Measurements from ENCODE around the gene RBBP8NL.
"Not testable (repeated sequence)": the region's sequence is repeated elsewhere in the genome, so short reads cannot be mapped to it uniquely, and the experiment has no call there.

RBBP8NL gene

DNA sequence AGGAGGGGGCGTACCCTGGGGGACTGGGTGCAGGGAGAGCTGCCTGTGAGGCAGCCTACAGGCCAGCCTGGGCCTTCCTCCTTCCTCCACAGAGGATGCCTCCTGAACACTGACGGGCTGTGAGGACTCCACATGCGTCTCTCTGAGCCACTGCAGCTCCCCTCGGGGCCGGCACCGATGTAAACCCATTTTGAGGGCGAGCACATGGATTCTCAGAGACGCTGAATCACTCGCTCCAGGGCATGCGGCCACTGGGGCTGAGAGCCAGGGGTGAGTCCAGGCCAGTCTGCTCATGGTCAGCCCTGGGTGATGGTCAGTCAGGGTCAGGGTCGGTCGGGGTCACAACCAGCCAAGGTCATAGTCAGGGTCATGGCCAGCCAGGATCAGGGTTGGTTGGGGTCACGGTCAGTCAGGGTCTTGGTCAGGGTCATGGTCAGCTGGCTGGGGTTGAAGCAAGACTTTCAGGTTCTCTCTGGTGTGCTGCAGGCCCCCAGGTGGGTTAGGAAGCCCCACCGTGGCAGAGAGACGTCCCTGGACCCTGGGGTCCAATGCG is 14.7 kb upstream of the RBBP8NL start:
- peak; percentile 28 for DNase-seq (ENCODE audit: low spot score)

GRCh38 chr20:62439218-62439617 is 11.9 kb upstream of the RBBP8NL start:
- DNase-seq (ENCODE audit: low spot score): no peak

DNA sequence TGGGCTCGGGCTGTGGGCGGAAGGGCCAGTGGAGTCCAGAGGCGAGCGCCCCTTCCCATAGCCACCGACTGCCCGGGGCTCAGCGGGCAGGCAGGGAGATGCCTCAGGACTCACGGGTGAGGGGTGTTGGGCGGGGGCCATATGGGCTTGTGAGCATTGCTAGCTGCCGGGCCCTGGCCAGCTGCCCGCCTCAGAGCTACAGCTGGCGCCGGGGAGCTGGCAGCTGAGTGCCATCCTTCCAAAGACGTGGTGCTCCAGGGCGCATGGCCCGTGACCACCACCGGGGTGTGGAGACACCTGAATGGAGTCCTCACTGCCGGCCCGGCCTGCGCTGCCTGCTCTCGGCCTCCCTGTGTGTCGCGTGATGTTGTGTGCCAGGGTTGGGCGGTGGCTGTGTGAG is 10.6 kb upstream of the RBBP8NL start:
- no peak for DNase-seq (ENCODE audit: low spot score)

DNA sequence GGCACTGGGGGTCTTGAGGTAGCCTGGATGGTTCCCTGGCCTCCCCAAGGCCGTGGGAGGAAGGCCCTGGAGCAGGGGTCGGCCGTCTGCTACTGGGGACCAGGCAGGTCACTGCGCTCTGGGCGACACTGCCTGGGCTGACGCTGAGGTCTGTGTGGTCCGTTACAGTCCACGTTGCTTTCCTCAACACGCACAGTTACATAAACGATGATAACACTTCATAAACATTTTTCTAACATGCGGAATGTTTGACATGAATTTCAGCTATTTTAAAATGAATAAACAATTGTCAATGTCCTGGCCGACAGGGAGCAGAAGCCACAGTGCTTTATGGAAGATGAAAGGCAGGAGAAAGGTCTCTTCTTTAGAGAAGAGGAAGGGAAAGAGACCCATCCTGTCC is 10.2 kb upstream of the RBBP8NL start:
- DNase-seq (ENCODE audit: low spot score): no peak

- no peak for DNase-seq (ENCODE audit: low spot score)
These were observed 9.4 kb upstream of the RBBP8NL start for GRCh38 chr20:62436692-62437091.

GRCh38 chr20:62433658-62434497 is 6.5 kb upstream of the RBBP8NL start:
- peak; percentile 66 for DNase-seq (ENCODE audit: low spot score)

- DNase-seq (ENCODE audit: low spot score): no peak
These were observed 3.6 kb upstream of the RBBP8NL start for GRCh38 chr20:62430866-62431447.

DNA sequence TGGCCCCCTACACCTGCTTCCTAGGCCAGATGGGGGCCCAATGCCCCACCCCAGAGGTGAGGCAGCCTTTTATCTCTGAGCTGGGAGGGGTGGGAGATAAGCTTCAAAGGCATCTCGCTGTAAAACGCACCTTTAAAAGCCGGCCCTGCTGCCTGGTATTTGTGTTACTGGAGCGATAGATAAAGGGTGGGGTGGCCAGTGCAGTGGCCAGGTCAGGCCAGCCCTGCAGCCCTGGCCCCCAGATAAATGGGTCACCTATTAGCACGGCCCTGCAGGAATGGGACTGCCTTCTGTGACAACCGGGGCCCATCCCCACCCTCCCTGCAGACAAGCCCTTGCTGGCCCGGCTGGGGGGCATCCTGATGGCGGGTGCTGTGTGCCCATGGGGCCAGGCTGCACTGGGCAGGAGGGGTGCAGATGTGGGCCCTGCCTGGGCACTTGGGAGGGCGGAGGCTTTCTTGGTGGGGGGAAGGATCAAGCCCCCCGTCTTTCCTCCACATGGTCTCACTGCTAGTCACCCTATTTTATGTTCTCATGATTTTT is 3.0 kb upstream of the RBBP8NL start:
- no peak for DNase-seq (ENCODE audit: low spot score)

DNA sequence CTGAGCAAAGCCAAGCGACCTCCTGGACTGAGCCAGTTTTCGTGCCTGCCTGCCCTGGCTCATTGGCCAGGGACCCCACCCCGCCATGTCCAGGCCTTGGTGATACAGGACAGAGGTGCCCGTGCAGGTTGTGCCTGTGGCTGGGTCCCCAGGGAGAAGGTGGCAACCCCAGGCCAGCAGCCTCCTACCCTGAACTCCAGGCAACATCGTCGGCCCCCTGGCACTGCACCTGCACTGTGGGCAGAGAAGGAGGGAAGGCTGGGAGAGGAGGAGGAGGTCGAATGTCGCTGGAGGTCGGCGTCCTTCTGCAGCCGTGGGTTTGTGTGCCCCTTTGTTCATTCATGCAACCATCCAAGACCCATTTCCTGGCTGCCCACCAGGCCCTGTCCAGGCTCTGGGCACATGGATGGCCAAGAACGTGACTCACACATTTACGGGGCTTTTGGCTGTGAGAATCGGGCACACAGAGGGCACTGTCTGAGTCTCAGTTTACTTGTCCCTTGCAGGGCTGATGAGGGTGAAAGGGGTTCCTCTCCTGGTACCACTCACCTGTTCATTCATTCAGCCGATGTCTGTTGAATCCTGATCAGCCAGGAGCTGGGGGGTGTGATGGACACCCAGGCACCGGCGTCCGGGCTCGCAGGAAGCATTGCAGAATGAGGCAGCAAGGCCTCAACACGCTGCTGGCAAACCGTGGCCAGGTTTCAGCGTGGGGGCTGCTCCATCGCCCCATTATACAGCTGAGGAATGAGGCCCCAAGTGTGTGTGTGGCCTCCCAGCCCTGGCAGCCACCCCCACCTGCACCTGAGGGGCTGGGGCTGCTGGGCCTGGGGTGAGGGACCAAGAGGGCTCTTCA is 2.3 kb upstream of the RBBP8NL start:
- DNase-seq (ENCODE audit: low spot score): no peak

DNA sequence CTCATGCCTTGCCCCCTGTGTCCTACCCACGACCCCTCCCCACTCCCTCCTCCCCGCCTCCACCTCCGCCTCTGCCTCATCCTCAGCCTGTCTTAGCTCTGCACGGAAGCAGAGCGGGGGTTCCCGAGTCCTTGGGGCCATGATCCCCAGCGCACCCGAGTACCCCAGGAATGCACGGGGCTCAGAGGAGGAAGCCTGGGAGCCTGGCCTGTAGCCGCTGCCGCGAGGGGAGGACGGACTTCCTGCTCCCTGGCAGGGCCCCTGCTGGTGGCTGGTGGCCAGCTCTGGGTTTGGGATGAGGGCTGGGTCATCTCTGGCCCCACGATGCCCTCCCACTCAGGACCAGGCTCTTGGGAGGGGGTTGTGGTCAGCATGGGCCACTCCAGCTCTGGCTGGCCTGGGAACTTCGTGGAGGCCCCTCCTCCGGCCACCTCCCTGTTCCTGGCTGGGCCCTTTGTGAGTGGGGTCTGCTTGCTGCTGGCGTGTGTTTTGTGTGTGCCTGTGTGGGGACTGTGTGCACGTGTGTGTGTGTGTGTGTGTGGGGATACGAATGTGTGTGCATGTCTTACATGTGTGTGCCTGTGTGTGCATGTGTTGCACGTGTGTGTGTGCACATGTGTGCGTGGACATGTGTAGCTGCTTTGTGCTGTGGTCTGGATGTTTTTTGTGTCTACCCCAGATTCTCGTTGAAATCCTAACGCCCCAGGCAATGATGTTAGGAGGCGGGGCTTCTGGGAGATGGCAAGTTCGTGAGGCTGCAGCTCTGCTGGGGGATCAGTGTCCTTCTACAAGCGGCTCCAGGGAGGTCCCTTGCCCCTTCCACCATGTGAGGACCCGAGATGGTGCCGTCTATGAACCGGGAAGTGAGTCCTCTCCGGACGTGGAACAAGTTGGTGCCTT is 1.3 kb upstream of the RBBP8NL start:
- DNase-seq (ENCODE audit: low spot score): no peak

- no peak for DNase-seq (ENCODE audit: low spot score)
These were observed 648 bp upstream of the RBBP8NL start for GRCh38 chr20:62428002-62428372.

- no peak for DNase-seq (ENCODE audit: low spot score)
These were observed 624 bp downstream of the RBBP8NL start for GRCh38 chr20:62426699-62427131.

DNA sequence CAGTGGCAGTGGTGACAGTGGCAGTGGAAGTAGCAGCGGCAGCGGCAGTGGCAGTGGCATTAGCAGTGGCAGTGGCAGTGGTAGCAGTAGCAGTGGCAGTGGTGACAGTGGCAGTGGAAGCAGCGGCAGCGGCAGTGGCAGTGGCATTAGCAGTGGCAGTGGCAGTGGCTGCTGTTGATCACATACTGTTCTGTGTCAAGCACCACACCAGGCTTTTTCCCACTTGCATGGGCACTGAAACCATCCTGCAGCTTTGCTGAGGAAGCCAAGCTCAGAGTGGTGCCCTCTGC is 1.3 kb downstream of the RBBP8NL start:
- DNase-seq (ENCODE audit: low spot score): not testable (repeated sequence)

- no peak for DNase-seq (ENCODE audit: low spot score)
These were observed 1.9 kb downstream of the RBBP8NL start for GRCh38 chr20:62425281-62426058.

DNA sequence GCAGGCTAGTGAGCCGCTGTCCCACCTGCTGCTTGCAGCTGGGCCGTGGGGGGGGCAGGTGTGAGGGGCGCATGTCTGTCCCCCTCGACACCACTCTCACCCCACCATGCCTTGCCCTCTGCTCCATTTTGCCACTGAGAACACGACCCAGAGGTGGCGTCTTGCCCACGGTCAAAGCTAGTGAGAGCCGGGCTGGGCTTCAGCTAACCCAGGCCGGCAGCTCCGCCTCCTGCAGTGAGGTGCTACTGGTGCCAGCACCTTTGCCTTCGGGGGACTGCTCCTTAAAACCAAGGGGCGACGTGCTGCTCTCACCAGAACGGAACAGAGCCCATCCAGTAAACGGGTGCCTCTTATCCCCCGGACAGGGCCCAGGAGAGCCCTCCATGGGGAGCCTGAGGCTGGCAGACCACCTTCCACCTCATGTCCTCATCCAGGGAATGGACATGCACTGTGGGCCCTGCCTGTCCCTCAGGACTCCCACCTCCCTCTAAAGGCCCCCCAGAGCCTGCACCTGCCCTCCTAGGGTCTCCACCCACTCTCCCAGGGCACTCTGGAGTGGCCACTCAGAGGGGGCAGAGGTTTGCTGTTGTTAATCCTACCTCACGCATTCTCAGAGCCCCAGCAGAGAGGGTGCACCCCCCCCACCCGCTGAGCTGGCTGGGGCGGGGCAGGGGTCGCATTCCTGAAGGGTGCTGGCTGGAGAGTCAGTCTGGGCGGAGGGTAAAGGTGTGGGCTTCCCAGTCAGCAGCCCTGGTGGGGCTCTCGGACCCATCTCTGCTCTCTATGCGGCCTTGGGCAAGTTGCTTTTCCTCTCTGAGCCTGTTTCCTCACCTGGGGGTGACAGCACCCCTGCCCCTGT is 2.9 kb downstream of the RBBP8NL start:
- DNase-seq (ENCODE audit: low spot score): no peak

DNA sequence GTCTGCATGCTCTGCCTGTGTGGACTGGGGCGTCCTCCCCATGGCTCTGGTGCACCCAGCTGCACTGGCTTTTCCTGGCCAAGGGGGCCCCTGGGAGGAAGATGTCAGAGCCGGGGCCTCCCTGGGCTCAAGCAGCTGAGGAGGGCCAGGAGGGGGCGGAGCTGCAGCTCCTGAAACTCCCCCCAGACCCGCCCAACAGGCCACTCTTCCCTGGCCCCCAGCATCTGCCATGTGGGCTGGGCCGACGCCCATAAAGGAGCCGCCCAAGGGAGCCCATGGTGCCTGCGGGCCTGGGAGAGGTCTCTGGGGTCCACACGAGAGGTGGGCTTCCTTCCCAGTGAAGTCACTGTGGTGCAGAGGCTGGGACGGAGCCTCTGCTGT is 4.0 kb downstream of the RBBP8NL start:
- DNase-seq (ENCODE audit: low spot score): no peak

- DNase-seq (ENCODE audit: low spot score): no peak
These were observed 4.6 kb downstream of the RBBP8NL start for GRCh38 chr20:62422636-62423325.

DNA sequence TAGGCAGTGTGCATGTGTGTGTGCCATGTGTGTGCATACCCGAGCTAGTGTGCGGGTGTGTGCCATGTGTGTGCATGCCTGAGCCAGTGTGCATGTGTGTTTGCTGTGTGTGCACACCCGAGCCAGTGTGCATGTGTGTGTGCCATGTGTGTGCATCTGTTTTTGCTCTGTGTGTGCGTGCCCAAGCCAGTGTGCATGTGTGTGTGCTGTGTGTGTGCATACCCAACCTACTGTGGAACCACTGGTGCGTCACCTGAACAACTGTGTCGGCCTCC is 5.7 kb downstream of the RBBP8NL start:
- no peak for DNase-seq (ENCODE audit: low spot score)

All from AG20443 (cell line).